Measurements from ENCODE around the gene OR10H1.
"Not testable (repeated sequence)": the region's sequence is repeated elsewhere in the genome, so short reads cannot be mapped to it uniquely, and the experiment has no call there.

Gene OR10H1

DNA sequence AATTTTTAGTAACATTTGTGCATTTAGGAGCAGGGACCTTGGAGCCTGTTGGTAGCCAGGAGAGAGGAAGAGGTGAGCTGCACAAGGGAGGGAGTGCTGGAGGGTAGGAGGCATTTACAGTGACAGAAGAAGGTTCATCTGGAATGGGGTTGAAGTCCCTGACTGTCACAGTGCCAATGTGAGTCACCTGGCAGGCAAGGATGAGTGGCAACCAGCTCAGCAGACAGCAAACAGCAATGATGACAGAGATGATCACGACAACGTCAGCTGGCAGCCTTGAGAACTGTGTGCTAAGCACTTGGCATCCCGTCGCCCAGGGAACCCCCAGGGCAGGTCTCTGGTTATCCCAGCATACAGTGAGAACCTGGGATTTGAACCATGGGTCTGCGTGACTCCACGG is 25.4 kb downstream of the OR10H1 start:
- H3K4me3 ChIP-seq (ENCODE audit: low read depth, low read length), result no peak overlapping the region
- no peak for DNase-seq (ENCODE audit: low read depth)
- no peak for TF ChIP-seq CTCF (IDR thresholded peaks at IDR 0.05; ENCODE audit: control insufficient read depth, extremely low read depth, insufficient read depth)

- DNase-seq (ENCODE audit: low read depth), result no peak
- no peak for TF ChIP-seq CTCF (IDR thresholded peaks at IDR 0.05; ENCODE audit: control insufficient read depth, extremely low read depth, insufficient read depth)
- H3K4me3 ChIP-seq (ENCODE audit: low read depth, low read length), result no peak overlapping the region
Observed at GRCh38 chr19:15788594-15789270, 26.7 kb downstream of the OR10H1 start.

DNA sequence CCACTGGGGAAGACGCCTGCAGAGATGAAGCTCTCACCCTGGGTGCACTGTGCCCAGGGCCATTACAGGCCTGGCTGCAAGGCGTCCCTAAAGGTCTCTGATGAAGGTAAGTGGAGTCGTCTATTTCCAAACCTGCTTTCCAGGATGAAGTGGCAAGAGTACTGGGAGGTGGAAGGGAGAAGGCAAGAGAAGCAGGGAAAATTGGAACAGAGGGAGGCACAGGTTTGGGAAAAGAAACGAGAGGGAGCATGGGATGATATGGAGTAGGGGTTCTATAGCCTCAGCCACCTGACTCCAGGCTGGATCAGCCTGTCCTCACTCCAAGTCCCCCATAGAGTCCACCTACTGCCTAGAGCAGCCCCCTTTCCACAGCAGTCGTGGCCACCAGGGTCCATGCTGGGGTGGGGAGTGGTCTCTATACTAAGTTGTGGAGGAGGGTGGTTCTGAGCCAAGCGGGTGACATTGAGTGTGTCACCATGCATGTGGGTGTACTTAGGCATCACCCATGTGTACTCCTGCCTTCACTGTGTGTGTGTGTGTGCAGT is 27.8 kb downstream of the OR10H1 start, which contains the start of gene OR10H5:
OR10H5 (plus strand) TSS at position 51 of the 545 bp plus-strand sequence. CDS start 6,388 bp downstream, outside the sequence.
- TF ChIP-seq CTCF (IDR thresholded peaks at IDR 0.05; ENCODE audit: control insufficient read depth, extremely low read depth, insufficient read depth), result no peak
- no peak within 1 kb of the TSS for H3K4me3 ChIP-seq (ENCODE audit: low read depth, low read length)
- DNase-seq (ENCODE audit: low read depth), result no peak

- H3K4me3 ChIP-seq (ENCODE audit: low read depth, low read length); DNase-seq (ENCODE audit: low read depth): not testable (repeated sequence)
Observed at GRCh38 chr19:15782896-15783295, 32.6 kb downstream of the OR10H1 start.

- H3K4me3 ChIP-seq (ENCODE audit: low read depth, low read length), result no peak overlapping the region
- TF ChIP-seq CTCF (IDR thresholded peaks at IDR 0.05; ENCODE audit: control insufficient read depth, extremely low read depth, insufficient read depth), result no peak
- DNase-seq (ENCODE audit: low read depth), result no peak
Observed at GRCh38 chr19:15782211-15782610, 33.3 kb downstream of the OR10H1 start.

- H3K4me3 ChIP-seq (ENCODE audit: low read depth, low read length), result no peak overlapping the region
- DNase-seq (ENCODE audit: low read depth), result no peak
- TF ChIP-seq CTCF (IDR thresholded peaks at IDR 0.05; ENCODE audit: control insufficient read depth, extremely low read depth, insufficient read depth), result no peak
Observed at GRCh38 chr19:15781661-15782060, 33.8 kb downstream of the OR10H1 start.

- no peak overlapping the region for H3K4me3 ChIP-seq (ENCODE audit: low read depth, low read length)
- TF ChIP-seq CTCF (IDR thresholded peaks at IDR 0.05; ENCODE audit: control insufficient read depth, extremely low read depth, insufficient read depth), result no peak
- peak; percentile 35 for DNase-seq (ENCODE audit: low read depth)
Observed at GRCh38 chr19:15780610-15781418, 34.6 kb downstream of the OR10H1 start.

Data from LNCaP clone FGC (cell line).